SH-SY5Y (cell line): Measurements from ENCODE around the gene HLCS.

ENCODE experiments used
- GATA2 ChIP-seq: IDR thresholded peaks from 2 replicates; pipeline ENCODE4 v1.6.1; 2011; ENCODE audit warnings: mild to moderate bottlenecking, low read depth, low read length
- GATA3 ChIP-seq: IDR thresholded peaks from 2 replicates; pipeline ENCODE4 v1.6.1; 2011; ENCODE audit warnings: low read depth, mild to moderate bottlenecking, low read length, moderate library complexity

DNA sequence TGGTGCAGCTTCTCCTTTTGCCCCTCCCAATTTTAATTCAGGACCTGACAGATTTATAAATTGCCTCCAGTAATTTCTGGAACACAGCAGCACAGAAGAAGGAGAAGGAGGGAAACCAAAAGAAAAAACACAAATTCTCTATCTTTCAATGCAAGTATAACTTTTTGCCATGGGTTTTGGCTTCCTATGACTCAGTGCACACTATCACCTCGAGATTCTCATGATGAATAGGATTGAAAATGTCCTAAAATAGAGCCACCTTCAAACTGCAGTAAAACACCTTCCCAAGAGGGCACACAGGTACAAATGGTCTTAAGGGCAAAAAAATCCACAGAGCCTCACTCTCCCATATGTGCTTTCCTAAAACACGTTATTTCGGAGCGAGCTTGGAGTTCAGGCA is 113.6 kb downstream of the HLCS start:
- TF ChIP-seq GATA3: no peak
- TF ChIP-seq GATA2: no peak
